H1 (cell line): Measurements from ENCODE around the gene OGG1. TPM values are rescaled to one million over a fixed set of nuclear protein-coding genes. Genes with fewer than 3 reads are reported as not detected.

Source experiments
- CTCF ChIA-PET: fragments of 300-600 bp; sonication (Branson Sonifier 250); formaldehyde crosslinking; loops from one replicate; lab custom pipeline; 2021; ENCODE audit not compliant: partially characterized antibody; lab: Charles Lee
- POLR2A ChIA-PET: fragments of 300-600 bp; sonication (Branson Sonifier 250); formaldehyde crosslinking; loops from one replicate; lab custom pipeline; 2021; ENCODE audit warnings: inconsistent platforms; ENCODE audit not compliant: partially characterized antibody; lab: Charles Lee
- DNase-seq, 2 experiments: peaks; one replicate each; pipeline versions ENCODE4 v3.0.0 to v3.0.0-alpha.2; 2010 to 2022; ENCODE audit warnings: low spot score in 2 of 2, low read depth in 1 of 2, mixed read lengths in 1 of 2
- FAIRE-seq: peaks from 2 replicates; lab custom pipeline; 2011; peaks lifted over from hg19 to GRCh38; lab: Jason Lieb, UNC
- H2AFZ ChIP-seq: 2 replicates; pipeline ENCODE4 v1.8.1; 2012; ENCODE audit warnings: low read length, inconsistent platforms
- H2AK5ac ChIP-seq: 2 replicates; pipeline ENCODE4 v1.6.1; 2013; ENCODE audit warnings: low read depth, low read length
- H2BK120ac ChIP-seq: replicated peaks from 2 replicates; pipeline ENCODE3; 2013; ENCODE audit warnings: low read depth, low read length, inconsistent platforms
- H2BK12ac ChIP-seq: 2 replicates; pipeline ENCODE4 v1.6.1; 2013; ENCODE audit warnings: low read depth, low read length
- H2BK15ac ChIP-seq: 2 replicates; pipeline ENCODE4 v1.6.1; 2013; ENCODE audit warnings: low read length
- H2BK20ac ChIP-seq: 2 replicates; pipeline ENCODE4 v1.6.1; 2013; ENCODE audit warnings: low read length
- H2BK5ac ChIP-seq: 2 replicates; pipeline ENCODE4 v1.6.1; 2013; ENCODE audit warnings: low read depth, low read length
- H3K14ac ChIP-seq: 2 replicates; pipeline ENCODE4 v1.6.1; 2013; ENCODE audit warnings: inconsistent platforms; ENCODE audit not compliant: insufficient read length
- H3K18ac ChIP-seq: 2 replicates; pipeline ENCODE4 v1.6.1; 2013; ENCODE audit warnings: low read length; ENCODE audit errors: extremely low read depth
- H3K23ac ChIP-seq: 2 replicates; pipeline ENCODE4 v1.6.1; 2013; ENCODE audit warnings: inconsistent platforms; ENCODE audit not compliant: insufficient read length
- H3K23me2 ChIP-seq: 2 replicates; pipeline ENCODE4 v1.6.1; 2013; ENCODE audit warnings: low read depth, low read length
- H3K27ac ChIP-seq: 2 replicates; pipeline ENCODE4 v1.6.1; 2011; ENCODE audit warnings: low read depth, low read length, inconsistent platforms
- H3K27me3 ChIP-seq, 4 experiments: replicated peaks in 1 of 4; 1 replicate in 1 of 4; 2 replicates in 3 of 4; pipeline versions ENCODE4 v1.6.1 to v1.8.1; 2011 to 2013; ENCODE audit warnings: low read length in 3 of 4, mild to moderate bottlenecking in 3 of 4, inconsistent platforms in 2 of 4, mixed read lengths in 2 of 4, moderate library complexity in 1 of 4; ENCODE audit not compliant: control insufficient read depth in 3 of 4, insufficient read depth in 3 of 4; ENCODE audit errors: extremely low read depth in 1 of 4
- H3K36me3 ChIP-seq, 4 experiments: 2 replicates each; pipeline versions ENCODE4 v1.6.1 to v1.8.1; 2011 to 2013; ENCODE audit warnings: mild to moderate bottlenecking in 4 of 4, low read length in 3 of 4, moderate library complexity in 2 of 4, control low read depth in 1 of 4, inconsistent platforms in 1 of 4; ENCODE audit not compliant: insufficient read depth in 4 of 4, control insufficient read depth in 2 of 4
- H3K4ac ChIP-seq: replicated peaks from 2 replicates; pipeline ENCODE3; 2013; ENCODE audit warnings: low read length, low read depth, mixed read lengths, inconsistent platforms; ENCODE audit not compliant: insufficient read length
- H3K4me1 ChIP-seq, 4 experiments: replicated peaks in 1 of 4; 1 replicate in 1 of 4; 2 replicates in 3 of 4; pipeline versions ENCODE4 v1.6.1 to v1.8.1; 2011 to 2013; ENCODE audit warnings: low read length in 3 of 4, inconsistent platforms in 2 of 4, mixed read lengths in 1 of 4; ENCODE audit not compliant: insufficient read depth in 4 of 4, control insufficient read depth in 3 of 4
- H3K4me2 ChIP-seq, 2 experiments: 2 replicates each; pipeline versions ENCODE4 v1.6.1 to v1.8.1; 2011 to 2013; ENCODE audit warnings: low read depth in 2 of 2, low read length in 2 of 2, control low read depth in 1 of 2, inconsistent platforms in 1 of 2, mild to moderate bottlenecking in 1 of 2; ENCODE audit not compliant: insufficient read depth in 1 of 2
- H3K4me3 ChIP-seq, 4 experiments: fragments of 200-600, 300-600 bp in 1 of 4; sonication (generic), shearing (Covaris generic), sonication (Bioruptor Twin) in 1 of 4; 2 replicates each; pipeline versions ENCODE4 v1.5.1 to v1.8.1; 2011 to 2016; ENCODE audit warnings: low read length in 4 of 4, low read depth in 3 of 4, control low read depth in 2 of 4, inconsistent platforms in 2 of 4, mild to moderate bottlenecking in 2 of 4, mixed read lengths in 1 of 4, moderate library complexity in 1 of 4; ENCODE audit not compliant: insufficient read depth in 2 of 4; ENCODE audit errors: extremely low read depth in 1 of 4
- H3K56ac ChIP-seq: replicated peaks from 2 replicates; pipeline ENCODE3; 2013; ENCODE audit warnings: low read depth, mild to moderate bottlenecking, mixed read lengths, low read length, inconsistent platforms; ENCODE audit not compliant: insufficient read length
- H3K79me1 ChIP-seq: 2 replicates; pipeline ENCODE4 v1.6.1; 2013; ENCODE audit warnings: low read depth, low read length, control low read depth
- H3K79me2 ChIP-seq, 2 experiments: 2 replicates each; pipeline versions ENCODE4 v1.6.1 to v1.8.1; 2012 to 2013; ENCODE audit warnings: low read length in 2 of 2, mild to moderate bottlenecking in 2 of 2, inconsistent platforms in 1 of 2; ENCODE audit not compliant: insufficient read depth in 2 of 2, control insufficient read depth in 1 of 2
- H3K9ac ChIP-seq, 4 experiments: replicated peaks in 1 of 4; 1 replicate in 1 of 4; 2 replicates in 3 of 4; pipeline versions ENCODE4 v1.6.1 to v1.8.1; 2011 to 2013; ENCODE audit warnings: low read depth in 3 of 4, low read length in 3 of 4, control low read depth in 2 of 4, mild to moderate bottlenecking in 2 of 4, moderate library complexity in 2 of 4, inconsistent platforms in 1 of 4; ENCODE audit errors: extremely low read depth in 1 of 4
- H3K9me3 ChIP-seq, 2 experiments: 2 replicates each; pipeline versions ENCODE4 v1.6.1 to v1.8.1; 2012 to 2013; ENCODE audit warnings: mild to moderate bottlenecking in 2 of 2, moderate library complexity in 2 of 2, control low read depth in 1 of 2, inconsistent platforms in 1 of 2, low read depth in 1 of 2, low read length in 1 of 2, mixed read lengths in 1 of 2; ENCODE audit not compliant: insufficient read depth in 2 of 2
- H4K20me1 ChIP-seq, 2 experiments: replicated peaks in 1 of 2; 2 replicates each; pipeline versions ENCODE3 to v1.8.1; 2011 to 2013; ENCODE audit warnings: inconsistent platforms in 2 of 2, low read length in 2 of 2, mild to moderate bottlenecking in 1 of 2; ENCODE audit not compliant: insufficient read depth in 2 of 2, control insufficient read depth in 1 of 2
- H4K5ac ChIP-seq: 2 replicates; pipeline ENCODE4 v1.6.1; 2013; ENCODE audit warnings: low read length, low read depth, mixed read lengths, inconsistent platforms; ENCODE audit not compliant: insufficient read length
- H4K8ac ChIP-seq: 2 replicates; pipeline ENCODE4 v1.8.0; 2013; ENCODE audit warnings: mild to moderate bottlenecking, moderate library complexity, low read length, inconsistent platforms; ENCODE audit not compliant: insufficient read depth; ENCODE audit errors: extremely low read depth
- H4K91ac ChIP-seq: replicated peaks from 2 replicates; pipeline ENCODE3; 2013; ENCODE audit warnings: low read length, mixed read lengths, inconsistent platforms; ENCODE audit not compliant: insufficient read length
- ASH2L ChIP-seq: fragments of 200-600, 300-600 bp; sonication (generic); IDR thresholded peaks from one replicate; pipeline ENCODE4 v1.7.1; 2017; ENCODE audit warnings: low read length
- CBX5 ChIP-seq: fragments of 300-800, 300-1000 bp; sonication (generic); IDR thresholded peaks from 2 replicates; pipeline ENCODE4 v1.7.1; 2016; ENCODE audit warnings: antibody characterized with exemption, low read length, low read depth
- CREB1 ChIP-seq: IDR thresholded peaks from 2 replicates; pipeline ENCODE4 v1.6.1; 2012; ENCODE audit warnings: inconsistent platforms
- EP300 ChIP-seq, 2 experiments: IDR thresholded peaks; 1 replicate in 1 of 2; 2 replicates in 1 of 2; pipeline ENCODE4 v1.6.1; 2011 to 2012; ENCODE audit warnings: low read depth in 2 of 2, low read length in 2 of 2, mild to moderate bottlenecking in 2 of 2, borderline replicate concordance in 1 of 2, inconsistent platforms in 1 of 2, moderate library complexity in 1 of 2
- GTF2F1 ChIP-seq: IDR thresholded peaks from 2 replicates; pipeline ENCODE4 v1.6.1; 2012; ENCODE audit warnings: low read depth, low read length, improper control_type of control experiment, borderline replicate concordance
- KDM4A ChIP-seq: IDR thresholded peaks from one replicate; pipeline ENCODE4 v1.7.1; 2012; ENCODE audit warnings: low read depth, mild to moderate bottlenecking, moderate library complexity, low read length, inconsistent platforms; ENCODE audit not compliant: severe bottlenecking
- MAX ChIP-seq: IDR thresholded peaks from 2 replicates; pipeline ENCODE4 v1.6.1; 2012; ENCODE audit warnings: inconsistent platforms
- POU5F1 ChIP-seq: IDR thresholded peaks from 2 replicates; pipeline ENCODE4 v1.6.1; 2011; ENCODE audit warnings: low read depth, mild to moderate bottlenecking, low read length, moderate library complexity
- SAP30 ChIP-seq: fragments of 300-600 bp; sonication (generic); IDR thresholded peaks from 2 replicates; pipeline ENCODE4 v1.7.1; 2012; ENCODE audit warnings: low read length, moderate library complexity, mild to moderate bottlenecking, inconsistent platforms; ENCODE audit not compliant: insufficient read depth, insufficient replicate concordance
- SUZ12 ChIP-seq: fragments of 200-600 bp; sonication (generic); IDR thresholded peaks from 2 replicates; pipeline ENCODE4 v1.6.1; 2012; ENCODE audit warnings: mild to moderate bottlenecking, inconsistent platforms, low read length, moderate library complexity, mixed read lengths
- TEAD4 ChIP-seq: IDR thresholded peaks from 2 replicates; pipeline ENCODE4 v1.6.1; 2012; ENCODE audit warnings: low read depth, low read length, inconsistent platforms, mixed read lengths
- USF2 ChIP-seq: IDR thresholded peaks from 2 replicates; pipeline ENCODE4 v1.6.1; 2011; ENCODE audit warnings: low read length, improper control_type of control experiment
- YY1 ChIP-seq: IDR thresholded peaks from 2 replicates; pipeline ENCODE4 v1.6.1; 2011; ENCODE audit warnings: low read depth, mild to moderate bottlenecking, low read length
- WGBS, 2 experiments: shearing (Covaris generic) in 1 of 2; methylation state at CpG; one replicate each; pipeline versions ENCODE4 v1.1.6 to v1.1.7; 2013 to 2015; ENCODE audit warnings: low lambda C conversion rate in 2 of 2, mixed read lengths in 2 of 2, inconsistent platforms in 1 of 2, low coverage in 1 of 2, missing lambda C conversion rate in 1 of 2; ENCODE audit not compliant: insufficient replicate concordance in 2 of 2, insufficient coverage in 1 of 2, insufficient read length in 1 of 2; ENCODE audit errors: extremely low coverage in 1 of 2, missing lambda C conversion rate in 1 of 2; 5-methylcytosine and 5-hydroxymethylcytosine counted together
- polyA plus RNA-seq, 7 experiments: library from polyadenylated mRNA; depleted of rRNA in 3 of 7; stranded (reverse) in 5 of 7; unstranded in 2 of 7; fragments of >200 nt in 5 of 7; fragments of 200-250 nt in 2 of 7; gene quantifications; 1 replicate in 5 of 7; 2 replicates in 1 of 7; 4 replicates in 1 of 7; pipeline versions ENCODE4 v1.2.1 to v1.2.3, GENCODE V29; 2011 to 2013; ENCODE audit warnings: missing spikeins in 2 of 7, mixed read lengths in 2 of 7
- total RNA-seq: library from RNA; stranded (reverse); fragmentation: NEBNext Ultra II Directional; extraction: Animal tissue kit (Norgen Biotek cat#: 25700); gene quantifications from 2 replicates; pipeline ENCODE4 v1.2.1, GENCODE V29; 2021

Gene OGG1
- total and polyA plus RNA-seq, 2 of the 8 experiments (the other 6 are each of a cell fraction or from before 2014, with no cell fraction given) = 29.6 to 46.8 TPM

DNA sequence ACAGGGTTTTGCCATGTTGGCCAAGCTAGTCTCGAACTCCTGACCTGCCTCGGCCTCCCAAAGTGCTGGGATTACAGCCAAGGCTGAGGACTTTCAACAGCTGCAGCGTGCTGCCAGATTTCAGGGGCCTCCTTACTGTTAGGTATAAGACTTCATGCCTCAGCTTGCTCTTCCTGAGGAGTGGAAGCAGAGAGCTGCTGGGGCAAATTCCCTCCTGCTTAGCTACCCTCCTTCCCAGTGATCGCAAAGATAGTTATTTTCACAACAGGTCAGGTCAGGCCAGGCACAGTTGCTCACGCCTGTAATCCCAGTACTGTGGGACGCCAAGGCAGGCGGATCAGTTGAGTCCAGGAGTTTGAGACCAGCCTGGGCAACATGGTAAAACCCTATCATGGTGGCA lies 48.7 kb upstream of the OGG1 start:
- Histone ChIP-seq H3K4me3 (no peak overlapping the region), H4K91ac (no peak overlapping the region), H2BK5ac (no peak overlapping the region), H3K4ac (no peak overlapping the region), H2BK120ac (no peak overlapping the region), H3K79me2 (no peaks in the 10 kb centered on the region), H2BK12ac (no peak overlapping the region), H3K9ac (no peak overlapping the region), H3K18ac (no peak overlapping the region), H3K27me3 (peaks cover 0 to 20% (median 11%) of the 10 kb centered on the region in 4 experiments; a peak in 6 of 7 replicates), H3K27ac (no peak overlapping the region), H2BK15ac (no peak overlapping the region), H3K14ac (no peak overlapping the region), H2BK20ac (no peak overlapping the region), H4K5ac (no peak overlapping the region), H3K9me3 (no peaks in the 10 kb centered on the region), H3K36me3 (no peaks in the 10 kb centered on the region; a peak in 2 of 8 replicates), H3K23me2 (peaks cover 15% of the 10 kb centered on the region; the same call in 1 of the 2 replicates), H2AFZ (no peak overlapping the region), H4K20me1 (peaks cover 0 to 6% of the 10 kb centered on the region in 2 experiments), H3K56ac (no peak overlapping the region), H3K79me1 (no peaks in the 10 kb centered on the region), H3K23ac (no peak overlapping the region), H3K4me1 (peaks cover 0 to 9% (median 5%) of the 10 kb centered on the region in 4 experiments; a peak in 5 of 7 replicates), H3K4me2 (no peak overlapping the region), H4K8ac (no peak overlapping the region), H2AK5ac (no peak overlapping the region)
- WGBS, 2 experiments = 90% methylated on average over 7 of the region's 7 CpGs; no CpG with 5 or more reads in 1 of the 2 experiments
- FAIRE-seq (no peak), DNase-seq (no peak)
- CTCF ChIA-PET = interaction anchor here (1.0 to 7.7 kb wide), 4 partner anchors 10 to 200 kb away, joined by 4 to 43 read pairs (median 5); no protein-coding TSS in a partner anchor
- POLR2A ChIA-PET = interaction anchor here (0.7 kb wide), 1 partner anchor 37 kb away, joined by 3 read pairs; no protein-coding TSS in a partner anchor
- no peak for TF ChIP-seq KDM4A
- no peak for TF ChIP-seq CREB1
- TF ChIP-seq YY1 = no peak
- TF ChIP-seq CBX5 = no peak
- TF ChIP-seq POU5F1 = no peak
- no peak for TF ChIP-seq USF2
- TF ChIP-seq SAP30 = no peak
- no peak for TF ChIP-seq GTF2F1
- no peak for TF ChIP-seq SUZ12
- TF ChIP-seq EP300 (IDR thresholded peaks at IDR 0.05; ENCODE audit: borderline replicate concordance in 1 of 2, low read depth in 2 of 2, low read length in 2 of 2) = no peak
- no peak for TF ChIP-seq MAX
- no peak for TF ChIP-seq TEAD4
- no peak for TF ChIP-seq ASH2L
